Fibroblast of mammary gland (primary cell): Measurements from ENCODE around the gene INPP5A.
"Not testable (repeated sequence)": the region's sequence is repeated elsewhere in the genome, so short reads cannot be mapped to it uniquely, and the experiment has no call there.

ENCODE experiments used
- DNase-seq: peaks from one replicate; pipeline ENCODE4 v3.0.0-alpha.2; 2010; ENCODE audit warnings: low read depth
- H3K4me3 ChIP-seq: 2 replicates; pipeline ENCODE4 v1.5.1; 2011; ENCODE audit warnings: low read depth, mild to moderate bottlenecking, low read length, moderate library complexity; ENCODE audit not compliant: control insufficient read depth
- TF ChIP-seq, protein P1 (sequence below): conservative IDR thresholded peaks from 2 replicates; pipeline ENCODE4 v1.5.1; 2011; ENCODE audit warnings: low read depth, low read length, inconsistent platforms; ENCODE audit not compliant: control insufficient read depth, insufficient read depth

Gene INPP5A

DNA sequence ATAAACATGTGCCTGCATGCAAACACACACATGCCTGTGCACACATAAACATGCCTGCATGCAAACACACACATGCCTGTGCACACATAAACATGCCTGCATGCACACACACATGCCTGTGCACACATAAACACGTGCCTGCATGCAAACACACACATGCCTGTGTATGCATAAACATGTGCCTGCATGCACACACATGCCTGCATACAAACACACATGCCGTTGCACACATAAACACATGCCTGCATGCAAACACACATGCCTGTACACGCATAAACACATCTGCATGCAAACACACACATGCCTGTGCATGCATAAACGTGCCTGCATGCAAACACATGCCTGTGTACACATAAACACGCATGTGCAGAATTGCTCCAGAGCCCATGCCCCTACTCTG, 226.0 kb downstream of the INPP5A start:
- TF ChIP-seq, protein P1, sequence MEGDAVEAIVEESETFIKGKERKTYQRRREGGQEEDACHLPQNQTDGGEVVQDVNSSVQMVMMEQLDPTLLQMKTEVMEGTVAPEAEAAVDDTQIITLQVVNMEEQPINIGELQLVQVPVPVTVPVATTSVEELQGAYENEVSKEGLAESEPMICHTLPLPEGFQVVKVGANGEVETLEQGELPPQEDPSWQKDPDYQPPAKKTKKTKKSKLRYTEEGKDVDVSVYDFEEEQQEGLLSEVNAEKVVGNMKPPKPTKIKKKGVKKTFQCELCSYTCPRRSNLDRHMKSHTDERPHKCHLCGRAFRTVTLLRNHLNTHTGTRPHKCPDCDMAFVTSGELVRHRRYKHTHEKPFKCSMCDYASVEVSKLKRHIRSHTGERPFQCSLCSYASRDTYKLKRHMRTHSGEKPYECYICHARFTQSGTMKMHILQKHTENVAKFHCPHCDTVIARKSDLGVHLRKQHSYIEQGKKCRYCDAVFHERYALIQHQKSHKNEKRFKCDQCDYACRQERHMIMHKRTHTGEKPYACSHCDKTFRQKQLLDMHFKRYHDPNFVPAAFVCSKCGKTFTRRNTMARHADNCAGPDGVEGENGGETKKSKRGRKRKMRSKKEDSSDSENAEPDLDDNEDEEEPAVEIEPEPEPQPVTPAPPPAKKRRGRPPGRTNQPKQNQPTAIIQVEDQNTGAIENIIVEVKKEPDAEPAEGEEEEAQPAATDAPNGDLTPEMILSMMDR, result no peak

DNA sequence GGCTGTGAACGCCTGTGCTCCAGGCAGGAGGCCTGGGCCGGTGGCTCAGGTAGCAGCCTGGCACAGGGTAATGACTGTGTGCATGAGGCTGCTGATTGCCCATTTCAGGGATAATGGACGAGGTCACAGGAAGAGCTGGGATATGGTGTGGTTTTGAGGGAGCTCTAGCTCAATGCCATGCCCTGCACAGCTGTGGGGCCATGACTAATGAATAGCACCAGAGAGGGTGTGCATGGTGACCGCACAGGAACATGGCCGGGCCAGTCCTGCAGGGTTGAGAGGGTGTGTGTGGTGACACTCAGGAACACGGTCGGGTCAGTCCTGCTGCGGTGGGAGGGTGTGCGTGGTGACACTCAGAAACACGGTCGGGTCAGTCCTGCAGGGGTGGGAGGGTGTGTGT, 226.5 kb downstream of the INPP5A start:
- DNase-seq, result no peak
- TF ChIP-seq, protein P1, result no peak

More for the DNA sequence above, 226.0 kb downstream of the INPP5A start:
- DNase-seq, result no peak
- no peak overlapping the region for H3K4me3 ChIP-seq

DNA sequence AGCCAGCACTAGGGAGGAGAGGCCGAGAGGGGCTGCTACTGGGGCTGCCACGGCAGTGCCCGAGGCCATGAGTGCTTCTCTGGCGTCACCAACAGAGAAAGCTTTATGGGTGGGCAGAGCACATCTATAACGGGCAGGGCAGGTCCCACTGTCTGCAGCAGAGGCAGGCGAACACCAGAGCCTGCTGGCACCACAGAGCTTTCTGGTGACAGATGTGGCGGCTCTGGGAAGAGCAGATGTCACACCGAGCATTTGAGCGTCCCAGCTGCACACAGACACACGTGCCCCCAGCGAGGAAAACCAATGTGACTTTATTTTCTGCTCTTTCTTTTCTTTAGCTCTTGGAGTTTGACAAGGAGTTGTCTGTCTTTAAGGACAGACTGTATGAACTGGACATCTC, 227.8 kb downstream of the INPP5A start:
- DNase-seq, result no peak
- TF ChIP-seq, protein P1, result no peak
- H3K4me3 ChIP-seq, result no peak overlapping the region

More for the DNA sequence above, 226.5 kb downstream of the INPP5A start:
- no peak overlapping the region for H3K4me3 ChIP-seq

DNA sequence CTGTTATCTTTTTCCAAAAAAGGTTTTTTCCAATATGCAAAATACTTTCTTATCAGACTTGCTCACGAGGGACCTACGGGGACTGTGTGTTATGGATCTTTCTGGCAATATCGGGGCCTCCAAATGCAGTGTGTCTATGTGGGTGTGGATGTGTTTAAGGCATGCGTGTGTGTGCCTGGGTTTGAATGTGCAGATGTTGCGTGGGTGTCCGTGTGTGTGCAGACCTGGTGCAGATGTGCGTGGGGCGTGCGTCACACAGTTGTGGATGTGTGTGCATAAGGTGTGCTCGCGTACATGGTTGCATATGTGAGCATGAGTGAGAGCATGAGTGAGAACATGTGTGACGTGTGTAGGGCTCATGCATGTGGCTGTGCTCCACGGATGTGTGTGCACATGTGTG, 228.7 kb downstream of the INPP5A start:
- no peak overlapping the region for H3K4me3 ChIP-seq
- TF ChIP-seq, protein P1, result no peak
- DNase-seq, result no peak

DNA sequence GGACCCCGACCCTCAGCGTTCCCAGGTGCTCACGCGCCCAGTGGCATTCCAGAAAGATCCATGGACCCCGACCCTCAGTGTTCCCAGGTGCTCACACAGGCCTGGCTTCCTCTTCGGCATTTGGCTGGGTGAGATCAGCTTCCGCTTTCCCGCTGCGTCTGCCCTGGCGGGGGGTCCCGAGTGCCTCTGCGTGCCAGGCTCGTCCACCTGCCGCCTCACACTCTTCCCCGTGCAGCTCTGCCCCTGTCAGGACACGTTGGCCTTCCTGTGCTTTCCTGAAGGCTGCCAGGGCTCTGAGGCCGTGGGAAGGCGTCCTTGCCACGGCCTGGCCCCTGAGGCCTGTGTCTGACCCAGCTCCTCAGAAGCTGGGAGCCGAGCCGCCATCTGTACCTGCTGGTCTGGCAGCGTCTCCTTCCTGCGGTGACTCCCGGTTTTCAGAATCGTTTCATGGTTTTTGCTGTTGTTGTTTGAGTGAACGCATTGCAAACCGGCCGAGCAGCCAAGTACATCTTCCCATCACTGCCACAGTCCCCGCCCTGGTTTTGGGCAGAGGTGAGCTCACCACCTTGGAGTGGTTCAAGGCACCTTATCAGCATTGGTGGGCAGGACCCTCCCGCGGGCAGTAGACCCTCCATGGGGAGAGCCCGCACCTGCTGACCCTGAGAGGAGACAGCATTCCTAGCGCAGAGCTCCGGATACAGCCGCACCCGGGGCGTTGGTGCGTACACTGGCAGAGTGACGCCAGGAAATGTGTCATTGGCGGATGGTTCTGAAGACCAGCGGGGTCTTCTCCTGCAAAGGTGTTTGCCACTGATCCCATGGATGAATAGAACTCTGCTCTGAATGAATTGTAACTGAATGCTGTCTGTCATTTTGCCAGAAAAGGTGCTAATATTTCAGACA, 231.0 kb downstream of the INPP5A start:
- TF ChIP-seq, protein P1, result no peak

DNA sequence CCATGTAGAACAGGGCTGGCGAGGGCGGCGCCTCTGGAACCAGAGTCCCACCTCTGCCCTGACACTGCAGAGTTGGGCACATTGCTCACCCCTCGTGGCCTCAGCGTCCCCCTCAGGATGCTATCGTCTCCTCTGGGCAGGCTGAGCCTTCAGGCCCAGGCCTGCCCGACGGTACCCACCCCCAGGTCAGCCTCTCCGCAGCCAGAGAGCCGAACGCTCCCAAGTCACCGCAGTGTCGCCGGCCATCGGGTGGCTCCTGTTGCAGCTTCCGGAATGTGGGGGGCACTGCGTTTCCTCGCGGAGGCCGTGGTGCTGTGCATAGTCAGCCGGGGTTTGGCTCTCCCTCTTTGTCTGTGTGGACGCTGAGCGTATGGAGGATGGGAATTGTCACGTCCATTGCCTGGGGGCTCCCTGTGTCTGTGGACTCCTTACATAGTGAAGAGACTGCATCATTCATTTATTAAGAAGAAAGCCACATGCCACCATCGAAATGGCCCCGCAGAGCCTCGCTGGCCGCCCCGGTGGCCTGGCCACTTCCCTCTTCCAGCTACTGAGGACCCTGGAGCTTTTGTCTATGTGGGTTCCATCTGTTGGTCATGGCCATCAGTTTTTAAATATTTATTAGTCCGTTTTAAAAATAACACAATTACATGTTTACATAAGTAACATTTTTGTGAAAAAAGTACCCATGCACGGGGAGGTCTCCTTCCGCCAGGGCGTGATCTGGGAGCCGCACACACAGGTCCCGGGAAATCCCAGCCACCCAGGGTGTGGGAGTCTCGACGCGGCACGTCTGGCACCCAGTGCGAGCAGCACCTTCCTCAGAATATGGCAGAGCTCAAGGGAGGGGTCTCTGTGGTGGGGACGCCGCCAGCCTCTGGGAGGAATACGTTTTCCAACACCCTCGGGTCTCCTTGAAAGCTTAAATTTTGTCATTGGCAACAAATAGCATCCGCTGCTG, 232.8 kb downstream of the INPP5A start:
- no peak for DNase-seq
- TF ChIP-seq, protein P1, result no peak
- H3K4me3 ChIP-seq, result no peak overlapping the region

More for the DNA sequence above, 231.0 kb downstream of the INPP5A start:
- H3K4me3 ChIP-seq, result no peak overlapping the region
- DNase-seq, result no peak

DNA sequence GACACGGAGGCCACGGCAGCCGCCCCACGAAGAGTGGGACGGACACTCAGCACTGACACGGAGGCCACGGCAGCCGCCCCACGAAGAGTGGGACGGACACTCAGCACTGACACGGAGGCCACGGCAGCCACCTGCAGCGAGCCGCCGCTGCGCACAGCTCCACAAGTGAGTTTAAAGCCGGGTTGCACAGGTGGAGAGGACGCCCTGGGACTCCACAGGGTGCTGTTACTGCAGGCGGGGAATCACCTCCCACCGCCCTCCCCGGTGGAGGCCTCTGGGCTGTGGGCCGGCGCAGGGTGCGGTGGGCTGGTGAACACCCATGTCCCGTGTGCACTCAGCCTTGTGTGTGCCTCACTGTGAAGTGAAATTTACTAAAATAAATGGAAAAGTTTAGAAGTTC, 235.2 kb downstream of the INPP5A start:
- not testable (repeated sequence) for H3K4me3 ChIP-seq, DNase-seq
